OCI-LY1 (cell line): ENCODE results near the gene DBF4.
"Not testable (repeated sequence)": the region's sequence is repeated elsewhere in the genome, so short reads cannot be mapped to it uniquely, and the experiment has no call there.

Experiments
- H2AFZ ChIP-seq: fragments of 200-600 bp; sonication (generic), shearing (Covaris generic); 2 replicates; pipeline ENCODE4 v1.6.0; 2014; ENCODE audit warnings: antibody characterized with exemption, mild to moderate bottlenecking, low read length
- H3F3A ChIP-seq: fragments of 200-600 bp; sonication (generic), shearing (Covaris generic); 2 replicates; pipeline ENCODE4 v1.6.0; 2014; ENCODE audit warnings: mild to moderate bottlenecking, antibody characterized with exemption, low read length, moderate library complexity; ENCODE audit not compliant: insufficient read depth
- H3K27ac ChIP-seq: fragments of 200-600 bp; sonication (generic); 2 replicates; pipeline ENCODE4 v1.5.1; 2014; ENCODE audit warnings: low read length, mixed run types, mild to moderate bottlenecking, low read depth; ENCODE audit not compliant: poor library complexity, severe bottlenecking
- H3K27me3 ChIP-seq: fragments of 200-600 bp; sonication (generic); 2 replicates; pipeline ENCODE4 v1.6.0; 2014; ENCODE audit warnings: antibody characterized with exemption, mild to moderate bottlenecking, low read length, moderate library complexity; ENCODE audit not compliant: insufficient read depth
- H3K36me3 ChIP-seq: fragments of 200-600 bp; sonication (generic); 2 replicates; pipeline ENCODE4 v1.6.1; 2014; ENCODE audit warnings: mild to moderate bottlenecking, antibody characterized with exemption, low read length, moderate library complexity, mixed read lengths; ENCODE audit not compliant: insufficient read depth
- H3K4me1 ChIP-seq: fragments of 200-600 bp; sonication (generic); 2 replicates; pipeline ENCODE4 v1.5.1; 2014; ENCODE audit warnings: mild to moderate bottlenecking, low read length, moderate library complexity; ENCODE audit not compliant: insufficient read depth, severe bottlenecking
- H3K4me2 ChIP-seq: fragments of 200-600 bp; sonication (generic), shearing (Covaris generic); 2 replicates; pipeline ENCODE4 v1.6.1; 2014; ENCODE audit warnings: low read length
- H3K4me3 ChIP-seq: fragments of 200-600 bp; sonication (generic); 2 replicates; pipeline ENCODE4 v1.5.1; 2014; ENCODE audit warnings: low read length, low read depth, mild to moderate bottlenecking, mixed read lengths; ENCODE audit not compliant: poor library complexity, severe bottlenecking
- H3K79me2 ChIP-seq: fragments of 200-600 bp; shearing (Covaris generic); 2 replicates; pipeline ENCODE4 v1.6.1; 2016; ENCODE audit warnings: mixed run types, low read length, mixed read lengths; ENCODE audit not compliant: insufficient read depth
- H3K9ac ChIP-seq: fragments of 200-600 bp; sonication (generic), shearing (Covaris generic); 2 replicates; pipeline ENCODE4 v1.6.1; 2014; ENCODE audit warnings: mild to moderate bottlenecking, low read length, mixed read lengths
- H3K9me2 ChIP-seq: fragments of 200-600 bp; sonication (generic), shearing (Covaris generic); 2 replicates; pipeline ENCODE4 v1.6.1; 2014; ENCODE audit warnings: low read depth, mild to moderate bottlenecking, low read length, mixed read lengths
- H3K9me3 ChIP-seq: fragments of 200-600 bp; shearing (Covaris generic); 2 replicates; pipeline ENCODE4 v1.6.1; 2014; ENCODE audit warnings: low read length, mixed read lengths
- H4K20me1 ChIP-seq: fragments of 200-600 bp; sonication (generic), shearing (Covaris generic); 2 replicates; pipeline ENCODE4 v1.6.0; 2016; ENCODE audit warnings: mild to moderate bottlenecking, low read length; ENCODE audit not compliant: insufficient read depth
- EZH2 ChIP-seq: fragments of 200-600 bp; sonication (generic), shearing (Covaris generic); IDR thresholded peaks from 2 replicates; pipeline ENCODE4 v1.8.0; 2017; ENCODE audit warnings: borderline replicate concordance, mixed run types, mild to moderate bottlenecking, antibody characterized with exemption, low read length, moderate library complexity, mixed read lengths
- TF ChIP-seq, protein P1 (sequence below): fragments of 200-600 bp; sonication (generic), shearing (Covaris generic); IDR thresholded peaks from 2 replicates; pipeline ENCODE4 v1.5.1; 2017; ENCODE audit warnings: mild to moderate bottlenecking, antibody characterized with exemption, low read length, moderate library complexity, mixed read lengths

Gene DBF4

DNA sequence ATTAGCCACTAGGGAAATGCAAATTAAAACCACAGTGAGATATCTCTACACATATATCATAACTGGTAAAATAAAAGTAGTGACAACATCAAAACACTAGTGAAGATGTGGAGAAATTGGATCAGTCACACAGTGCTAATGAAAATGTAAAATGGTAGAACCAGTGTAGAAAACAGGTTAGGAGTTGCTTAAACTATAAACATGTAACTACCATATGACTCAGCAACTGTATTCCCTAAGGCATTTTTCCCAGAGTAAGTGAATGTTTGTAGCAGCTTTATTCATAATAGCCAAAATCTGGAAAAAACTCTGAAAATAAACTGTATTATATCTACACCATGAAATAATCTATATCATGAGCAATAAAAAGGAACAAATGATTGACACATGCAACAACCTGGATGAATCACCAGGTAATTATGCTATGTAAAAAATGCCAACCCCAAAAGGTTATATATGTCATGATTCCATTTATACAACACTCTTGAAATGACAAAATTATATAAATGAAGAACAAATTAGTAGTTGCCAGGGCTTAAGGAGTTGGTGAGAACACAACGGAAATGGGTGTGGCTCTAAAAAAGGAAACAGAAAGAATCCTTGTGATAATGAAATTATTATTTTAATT is 22.9 kb upstream of the DBF4 start:
- Histone ChIP-seq H4K20me1 (no peaks in the 10 kb centered on the region), H3K4me1 (peaks cover 6% of the 10 kb centered on the region), H2AFZ (no peak overlapping the region), H3K4me3 (no peak overlapping the region), H3K27ac (no peak overlapping the region), H3K79me2 (no peaks in the 10 kb centered on the region), H3K9me3 (no peaks in the 10 kb centered on the region), H3K27me3 (no peaks in the 10 kb centered on the region), H3K36me3 (peaks cover 67% of the 10 kb centered on the region), H3K4me2 (no peak overlapping the region), H3F3A (no peaks in the 10 kb centered on the region), H3K9ac (no peak overlapping the region), H3K9me2 (no peaks in the 10 kb centered on the region)
- TF ChIP-seq EZH2, result no peak
- TF ChIP-seq, protein P1, sequence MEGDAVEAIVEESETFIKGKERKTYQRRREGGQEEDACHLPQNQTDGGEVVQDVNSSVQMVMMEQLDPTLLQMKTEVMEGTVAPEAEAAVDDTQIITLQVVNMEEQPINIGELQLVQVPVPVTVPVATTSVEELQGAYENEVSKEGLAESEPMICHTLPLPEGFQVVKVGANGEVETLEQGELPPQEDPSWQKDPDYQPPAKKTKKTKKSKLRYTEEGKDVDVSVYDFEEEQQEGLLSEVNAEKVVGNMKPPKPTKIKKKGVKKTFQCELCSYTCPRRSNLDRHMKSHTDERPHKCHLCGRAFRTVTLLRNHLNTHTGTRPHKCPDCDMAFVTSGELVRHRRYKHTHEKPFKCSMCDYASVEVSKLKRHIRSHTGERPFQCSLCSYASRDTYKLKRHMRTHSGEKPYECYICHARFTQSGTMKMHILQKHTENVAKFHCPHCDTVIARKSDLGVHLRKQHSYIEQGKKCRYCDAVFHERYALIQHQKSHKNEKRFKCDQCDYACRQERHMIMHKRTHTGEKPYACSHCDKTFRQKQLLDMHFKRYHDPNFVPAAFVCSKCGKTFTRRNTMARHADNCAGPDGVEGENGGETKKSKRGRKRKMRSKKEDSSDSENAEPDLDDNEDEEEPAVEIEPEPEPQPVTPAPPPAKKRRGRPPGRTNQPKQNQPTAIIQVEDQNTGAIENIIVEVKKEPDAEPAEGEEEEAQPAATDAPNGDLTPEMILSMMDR, result no peak

DNA sequence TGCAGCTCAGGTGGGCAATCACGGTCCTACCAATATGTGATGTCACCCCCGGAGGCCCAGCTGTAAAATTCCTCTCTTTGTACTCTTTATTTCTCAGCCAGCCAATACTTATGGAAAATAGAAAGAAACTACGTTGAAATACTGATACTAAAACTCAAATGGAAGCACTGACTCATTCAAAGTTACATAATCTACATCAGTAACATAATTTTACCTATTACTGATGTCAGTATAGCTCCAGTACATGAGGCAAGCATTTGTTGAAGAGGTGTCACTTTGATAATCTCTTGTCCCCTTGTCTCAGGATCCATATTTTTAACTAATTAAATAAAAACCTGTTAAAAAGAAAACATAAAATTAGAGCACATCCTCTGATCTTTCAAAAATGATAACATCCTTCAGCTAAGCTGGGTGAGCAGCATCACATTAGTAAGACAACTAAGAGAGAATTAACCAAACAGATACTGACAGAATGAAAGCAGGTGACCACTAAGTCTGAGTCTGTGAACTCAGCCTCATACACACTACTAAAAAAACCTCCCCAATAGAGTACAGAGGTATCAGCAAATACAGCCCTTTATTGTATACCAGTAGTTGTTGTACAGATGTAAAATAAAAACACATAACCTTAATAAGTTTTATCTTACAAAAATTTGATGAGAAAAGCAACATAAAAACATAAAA is 17.7 kb upstream of the DBF4 start:
- H3K27me3 ChIP-seq, result no peaks in the 10 kb centered on the region
- no peak overlapping the region for H2AFZ ChIP-seq
- no peaks in the 10 kb centered on the region for H3K9me2 ChIP-seq
- peaks cover 72% of the 10 kb centered on the region for H3K36me3 ChIP-seq
- H3K27ac ChIP-seq, result no peak overlapping the region
- H3K4me2 ChIP-seq, result no peak overlapping the region
- no peaks in the 10 kb centered on the region for H4K20me1 ChIP-seq
- H3K9ac ChIP-seq, result no peak overlapping the region
- H3F3A ChIP-seq, result no peaks in the 10 kb centered on the region
- no peaks in the 10 kb centered on the region for H3K79me2 ChIP-seq
- H3K4me1 ChIP-seq, result peaks cover under 1% of the 10 kb centered on the region
- H3K9me3 ChIP-seq, result peaks cover 5% of the 10 kb centered on the region; the same call in 1 of the 2 replicates
- H3K4me3 ChIP-seq, result no peak overlapping the region
- no peak for TF ChIP-seq EZH2
- TF ChIP-seq, protein P1, result no peak

DNA sequence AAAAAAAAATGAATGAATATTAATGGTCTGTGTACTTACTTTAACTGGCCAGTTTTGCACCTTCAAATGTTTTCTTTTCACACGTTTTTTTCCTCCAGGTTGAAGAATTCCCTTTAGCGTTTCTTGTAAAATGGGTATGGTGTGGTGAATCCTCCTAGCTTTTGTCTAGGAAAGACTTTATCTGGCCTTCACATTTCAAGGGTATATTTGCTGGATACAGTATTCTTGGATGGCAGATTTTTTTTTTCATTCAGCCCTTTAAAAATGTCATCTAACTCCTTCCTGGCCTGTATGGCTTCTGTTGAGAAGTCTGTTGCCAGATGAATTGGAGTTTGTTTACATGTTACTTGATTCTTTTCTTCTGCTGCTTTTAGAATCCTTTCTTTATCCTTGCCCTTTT is 10.2 kb upstream of the DBF4 start:
- H3K36me3 ChIP-seq, result peaks cover 80% of the 10 kb centered on the region

DNA sequence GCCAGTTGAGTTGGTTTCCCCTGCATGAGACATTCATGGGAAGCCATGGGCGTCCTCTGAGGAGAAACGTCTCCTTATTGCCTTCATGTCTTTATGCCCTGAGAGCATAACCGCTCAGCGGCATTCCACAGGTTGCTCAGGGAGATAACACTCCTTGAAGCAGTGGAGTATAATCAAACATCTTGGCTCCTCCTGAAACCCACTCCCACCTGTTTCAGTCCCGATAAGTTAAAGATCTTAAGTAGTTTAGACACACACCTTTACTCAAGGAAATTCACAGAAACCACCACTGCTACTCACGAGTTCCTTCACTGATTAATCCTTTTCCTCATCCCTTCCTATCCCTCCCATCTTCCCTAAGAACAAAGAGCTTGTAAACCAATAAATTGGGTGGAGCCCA is 9.8 kb upstream of the DBF4 start:
- H3K4me1 ChIP-seq, H3K27me3 ChIP-seq, H3F3A ChIP-seq, H4K20me1 ChIP-seq, H3K9me2 ChIP-seq, H3K27ac ChIP-seq, H2AFZ ChIP-seq, H3K4me3 ChIP-seq, H3K4me2 ChIP-seq, H3K9ac ChIP-seq: not testable (repeated sequence)
- Histone ChIP-seq H3K36me3 (peaks cover 84% of the 10 kb centered on the region), H3K79me2 (peaks cover 25% of the 10 kb centered on the region), H3K9me3 (peaks cover 41% of the 10 kb centered on the region)

More for the DNA sequence above, 10.2 kb upstream of the DBF4 start:
- Histone ChIP-seq H4K20me1 (no peaks in the 10 kb centered on the region), H3K27me3 (no peaks in the 10 kb centered on the region), H3K4me3 (no peak overlapping the region), H3K9ac (no peak overlapping the region), H3F3A (no peaks in the 10 kb centered on the region), H3K27ac (no peak overlapping the region), H3K4me2 (no peak overlapping the region), H3K79me2 (peaks cover 21% of the 10 kb centered on the region; the same call in 1 of the 2 replicates), H3K9me2 (no peaks in the 10 kb centered on the region), H3K4me1 (no peaks in the 10 kb centered on the region), H3K9me3 (peaks cover 38% of the 10 kb centered on the region), H2AFZ (no peak overlapping the region)
- TF ChIP-seq, protein P1, result no peak
